ENCODE measurements around the gene OR56A5. TPM values are rescaled to one million over a fixed set of nuclear protein-coding genes. Genes with fewer than 3 reads are reported as not detected.

OR56A5 gene
- total RNA-seq, 1 donor from 2014 or later, result not detected

GRCh38 chr11:5933116-5933515, 35.2 kb downstream of the OR56A5 start:
- DNase-seq (ENCODE audit: low spot score), result no peak

- no peak for DNase-seq (ENCODE audit: low spot score)
Measured at GRCh38 chr11:5932671-5933070, 35.6 kb downstream of the OR56A5 start.

- no peak for DNase-seq (ENCODE audit: low spot score)
Measured at GRCh38 chr11:5931061-5931460, 37.2 kb downstream of the OR56A5 start.

- no peak for DNase-seq (ENCODE audit: low spot score)
Measured at GRCh38 chr11:5930614-5931013, 37.7 kb downstream of the OR56A5 start.

GRCh38 chr11:5929571-5930368, 38.5 kb downstream of the OR56A5 start:
- no peak for DNase-seq (ENCODE audit: low spot score)

GRCh38 chr11:5928811-5929210, 39.5 kb downstream of the OR56A5 start:
- DNase-seq (ENCODE audit: low spot score), result no peak

GRCh38 chr11:5928271-5928670, 40.0 kb downstream of the OR56A5 start:
- DNase-seq (ENCODE audit: low spot score), result no peak

- no peak for DNase-seq (ENCODE audit: low spot score)
Measured at GRCh38 chr11:5923794-5924193, 44.5 kb downstream of the OR56A5 start.

GRCh38 chr11:5923427-5923776, 44.9 kb downstream of the OR56A5 start:
- no peak for DNase-seq (ENCODE audit: low spot score)

- DNase-seq (ENCODE audit: low spot score), result no peak
Measured at GRCh38 chr11:5922749-5923426, 45.4 kb downstream of the OR56A5 start.

Other genes with a start within 250 kb of the OR56A5 start
- gene OR56B1, start 232.0 kb downstream of the OR56A5 start, total RNA-seq, result not detected
- gene OR52N4, start 214.3 kb downstream of the OR56A5 start, total RNA-seq, result not detected
- 0.29 TPM for gene OR52N5, start 185.1 kb downstream of the OR56A5 start, total RNA-seq
- gene OR52N1, start 177.2 kb downstream of the OR56A5 start, total RNA-seq, result 1.00 TPM
- not detected for gene OR52N2, start 159.6 kb downstream of the OR56A5 start, total RNA-seq
- not detected for gene OR52E6, start 126.6 kb downstream of the OR56A5 start, total RNA-seq
- gene OR52E8, start 110.8 kb downstream of the OR56A5 start, total RNA-seq, result not detected
- not detected for gene OR52E4, start 87.9 kb downstream of the OR56A5 start, total RNA-seq
- gene OR52E5, start 75.3 kb downstream of the OR56A5 start, total RNA-seq, result not detected
- gene OR56A3, start 26.2 kb downstream of the OR56A5 start, total RNA-seq, result not detected
- not detected for gene OR52L1, start 18.5 kb upstream of the OR56A5 start, total RNA-seq
- not detected for gene OR56A4, start 38.5 kb upstream of the OR56A5 start, total RNA-seq
- gene OR56A1, start 62.3 kb upstream of the OR56A5 start, total RNA-seq, result 0.03 TPM
- not detected for gene OR56B4, start 139.2 kb upstream of the OR56A5 start, total RNA-seq
- not detected for gene OR52B2, start 201.8 kb upstream of the OR56A5 start, total RNA-seq
- not detected for gene OR52W1, start 230.7 kb upstream of the OR56A5 start, total RNA-seq
- not detected for gene C11orf42, start 237.1 kb upstream of the OR56A5 start, total RNA-seq

Data from mesenteric fat pad (tissue), 1 donor.